22Rv1 (cell line): Measurements from ENCODE around the gene ZNF608.
A peak's percentile ranks its signal among the peaks of the same experiment; 100 is the strongest.

Source experiments
- H3K27ac ChIP-seq: fragments of 450-650 bp; 2 replicates; pipeline ENCODE4 v1.5.1; 2017
- CTCF ChIP-seq: fragments of 450-650 bp; IDR thresholded peaks from 2 replicates; pipeline ENCODE4 v1.5.1; 2017; ENCODE audit warnings: mild to moderate bottlenecking
- ZFX ChIP-seq: fragments of 450-650 bp; IDR thresholded peaks from 2 replicates; pipeline ENCODE4 v1.6.1; 2017; ENCODE audit warnings: antibody characterized with exemption, borderline replicate concordance

Gene ZNF608

GRCh38 chr5:124783794-124784193 is 37.4 kb upstream of the ZNF608 start:
- TF ChIP-seq ZFX = no peak
- no peak overlapping the region for H3K27ac ChIP-seq

- H3K27ac ChIP-seq = no peak overlapping the region
- TF ChIP-seq ZFX (no peak), CTCF (no peak)
Observed at GRCh38 chr5:124783285-124783684, 36.8 kb upstream of the ZNF608 start.

GRCh38 chr5:124782262-124782661 is 35.8 kb upstream of the ZNF608 start:
- no peak for TF ChIP-seq ZFX
- H3K27ac ChIP-seq = no peak overlapping the region

- no peak overlapping the region for H3K27ac ChIP-seq
- TF ChIP-seq CTCF (no peak), ZFX (no peak)
Observed at GRCh38 chr5:124780011-124780410, 33.6 kb upstream of the ZNF608 start.

- no peak for TF ChIP-seq CTCF
- TF ChIP-seq ZFX = no peak
- no peak overlapping the region for H3K27ac ChIP-seq
Observed at GRCh38 chr5:124773315-124774311, 27.2 kb upstream of the ZNF608 start.

GRCh38 chr5:124772457-124773200 is 26.2 kb upstream of the ZNF608 start:
- TF ChIP-seq ZFX (no peak), CTCF (no peak)
- H3K27ac ChIP-seq = no peak overlapping the region

GRCh38 chr5:124771761-124772160 is 25.3 kb upstream of the ZNF608 start:
- no peak overlapping the region for H3K27ac ChIP-seq
- TF ChIP-seq ZFX (no peak), CTCF (no peak)

- TF ChIP-seq ZFX = no peak
- TF ChIP-seq CTCF = no peak
- H3K27ac ChIP-seq = peak overlapping the region; percentile 64
Observed at GRCh38 chr5:124764992-124765611, 18.7 kb upstream of the ZNF608 start.
